Middle frontal gyrus (tissue), 1 donor: Measurements from ENCODE around the gene ITPA.

Source experiments
- DNase-seq: peaks from one replicate; pipeline ENCODE4 v3.0.0-alpha.2; 2015; ENCODE audit warnings: low spot score; ENCODE audit errors: extremely low spot score

The ITPA gene

DNA sequence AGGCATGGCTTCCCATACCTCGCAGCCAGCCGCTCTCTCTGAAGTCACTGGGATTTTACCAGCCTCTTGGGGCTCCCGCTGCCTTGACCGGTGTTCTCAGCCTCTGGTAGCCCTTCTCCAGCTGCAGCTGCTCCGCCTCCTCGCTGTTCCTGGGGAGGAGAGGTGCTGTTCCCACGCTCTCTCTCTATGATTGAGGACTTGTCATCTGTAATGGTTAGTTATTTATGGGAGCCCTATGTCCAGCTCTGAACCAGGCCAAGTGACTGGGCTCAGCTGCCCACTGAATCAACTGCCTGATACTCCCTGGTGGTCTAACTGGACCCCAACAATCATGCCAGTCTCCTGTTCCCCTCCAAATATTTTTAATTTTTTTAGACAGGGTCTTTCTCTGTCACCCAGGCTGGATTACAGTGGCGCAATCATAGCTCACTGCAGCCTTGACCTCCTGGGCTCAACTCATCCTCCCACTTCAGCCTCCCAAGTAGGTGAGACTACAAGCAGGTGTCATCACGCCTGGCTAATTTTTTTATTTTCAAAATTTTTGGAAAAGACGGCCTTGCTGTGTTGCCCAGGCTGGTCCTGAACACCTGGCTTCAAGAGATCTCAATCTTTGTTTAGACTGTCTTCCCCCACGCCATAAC lies 34.5 kb downstream of the ITPA start:
- DNase-seq = no peak

GRCh38 chr20:3244613-3245012 lies 35.3 kb downstream of the ITPA start:
- no peak for DNase-seq

DNA sequence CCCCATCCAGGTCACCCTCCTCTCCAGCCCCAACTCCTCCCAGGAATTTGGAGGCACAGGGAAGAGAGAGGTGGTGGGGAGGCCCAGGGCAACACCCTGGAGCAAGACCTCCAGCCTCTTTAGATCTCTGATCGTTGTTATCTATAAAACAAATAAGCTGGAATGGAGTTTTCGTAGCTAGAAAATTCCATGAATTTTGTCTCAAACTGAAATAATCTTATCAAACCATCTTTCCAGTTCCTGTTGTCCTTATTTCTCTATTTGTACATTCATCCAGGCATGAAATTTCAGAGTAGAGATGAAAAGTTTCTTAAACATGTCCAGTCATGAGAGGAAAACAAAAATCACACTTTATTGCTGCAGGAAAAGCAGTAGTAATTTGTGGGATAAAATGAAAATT lies 35.9 kb downstream of the ITPA start:
- DNase-seq = no peak

DNA sequence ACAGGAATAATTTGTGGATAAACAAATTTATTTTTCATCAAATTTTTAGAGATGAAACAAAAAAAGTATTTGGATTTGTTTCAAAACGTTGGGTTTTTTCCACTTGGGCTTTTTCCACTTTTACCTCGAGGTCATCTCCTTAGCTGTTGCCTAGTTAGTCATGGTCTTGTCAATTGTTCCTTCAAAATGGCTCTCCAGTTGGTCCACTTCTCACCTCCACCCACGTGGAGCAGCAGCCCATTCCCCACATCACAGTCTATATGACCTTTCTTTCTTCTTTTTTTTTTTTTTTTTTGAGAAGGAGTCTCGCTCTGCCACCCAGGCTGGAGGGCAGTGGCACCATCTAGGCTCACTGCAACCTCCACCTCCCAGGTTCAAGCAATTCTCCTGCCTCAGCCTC lies 36.4 kb downstream of the ITPA start:
- no peak for DNase-seq

GRCh38 chr20:3246682-3247081 lies 37.4 kb downstream of the ITPA start:
- no peak for DNase-seq

DNA sequence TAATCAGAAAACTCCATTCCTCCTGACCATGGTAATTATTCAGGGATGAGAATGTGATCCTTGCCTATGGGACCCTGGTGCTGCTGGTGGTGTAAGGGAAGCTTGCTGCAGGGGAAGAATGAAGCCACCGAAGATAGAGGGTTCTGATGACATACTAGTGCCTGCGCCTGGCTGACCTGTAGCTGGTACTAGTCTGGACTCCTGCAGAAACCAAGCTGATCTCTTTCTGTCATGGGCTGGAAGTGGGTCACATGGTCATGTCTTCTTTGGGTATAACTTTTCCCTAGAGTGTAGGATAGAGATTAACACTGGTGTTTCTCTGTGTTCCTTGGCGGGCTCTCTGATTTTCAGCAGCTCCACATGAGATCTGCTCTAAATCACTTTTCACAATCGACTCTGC lies 38.3 kb downstream of the ITPA start:
- DNase-seq = no peak

GRCh38 chr20:3248167-3248992 lies 39.1 kb downstream of the ITPA start:
- DNase-seq = no peak

GRCh38 chr20:3248993-3249347 lies 39.7 kb downstream of the ITPA start:
- no peak for DNase-seq

DNA sequence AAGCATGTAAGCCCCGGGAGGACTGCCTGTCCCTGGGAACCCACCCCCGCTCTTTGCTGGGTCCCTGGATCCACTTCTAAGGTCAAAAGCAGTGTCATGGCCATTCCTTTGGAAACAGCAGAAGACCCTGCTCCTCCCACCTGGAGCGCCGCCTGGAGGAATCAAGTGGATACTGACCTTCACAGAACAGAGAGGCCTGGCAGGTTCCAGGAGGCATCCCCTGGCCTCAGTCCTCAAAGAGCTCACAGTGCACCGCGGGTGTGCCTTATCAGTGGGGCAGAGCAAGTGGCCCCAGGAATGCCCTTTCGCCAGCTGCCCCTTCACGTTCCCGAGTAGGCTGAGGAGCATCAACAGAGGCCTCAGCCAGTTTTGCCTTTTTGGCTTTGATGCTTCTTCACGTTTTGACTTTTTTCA lies 40.8 kb downstream of the ITPA start:
- no peak for DNase-seq

DNA sequence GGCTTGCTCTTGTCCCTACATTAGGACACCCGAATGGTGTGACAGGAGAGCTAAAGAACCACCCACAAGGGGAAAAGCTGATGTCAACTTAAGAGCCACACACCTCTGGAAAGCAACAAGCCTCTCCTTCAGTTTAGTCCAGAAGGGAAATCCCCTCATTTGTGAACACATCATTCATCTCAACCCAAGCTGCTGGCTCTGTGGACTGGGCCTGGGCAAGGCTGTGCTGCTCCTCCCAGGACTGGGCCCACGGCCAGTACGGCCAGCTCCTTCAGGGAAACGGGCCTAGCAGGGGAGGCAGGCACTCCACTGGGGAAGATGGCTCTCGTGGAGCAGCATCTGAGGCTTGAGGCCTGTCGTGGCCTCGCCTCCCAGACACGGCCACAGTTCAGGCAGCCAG lies 42.5 kb downstream of the ITPA start:
- DNase-seq = peak; percentile 6

DNA sequence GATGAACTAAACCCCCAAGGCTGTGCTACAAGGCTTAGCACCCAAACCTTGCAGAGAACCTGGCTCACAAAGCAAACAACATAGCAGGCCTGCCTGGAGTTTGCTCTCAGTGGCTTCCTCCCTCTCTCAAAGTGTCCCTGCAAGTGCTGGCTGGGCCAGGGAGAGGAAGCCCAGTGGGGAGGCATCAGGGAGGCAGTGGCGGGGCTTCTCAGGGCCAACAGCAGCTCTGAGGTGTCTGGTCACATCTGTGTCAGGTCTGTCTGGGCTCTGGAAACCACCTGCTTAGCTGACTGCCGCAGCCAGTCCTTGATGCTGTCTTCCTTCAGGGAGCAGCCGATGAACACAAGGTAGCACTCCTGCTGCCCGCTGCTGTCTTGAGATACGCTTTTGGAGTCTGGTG lies 46.4 kb downstream of the ITPA start:
- DNase-seq = no peak

DNA sequence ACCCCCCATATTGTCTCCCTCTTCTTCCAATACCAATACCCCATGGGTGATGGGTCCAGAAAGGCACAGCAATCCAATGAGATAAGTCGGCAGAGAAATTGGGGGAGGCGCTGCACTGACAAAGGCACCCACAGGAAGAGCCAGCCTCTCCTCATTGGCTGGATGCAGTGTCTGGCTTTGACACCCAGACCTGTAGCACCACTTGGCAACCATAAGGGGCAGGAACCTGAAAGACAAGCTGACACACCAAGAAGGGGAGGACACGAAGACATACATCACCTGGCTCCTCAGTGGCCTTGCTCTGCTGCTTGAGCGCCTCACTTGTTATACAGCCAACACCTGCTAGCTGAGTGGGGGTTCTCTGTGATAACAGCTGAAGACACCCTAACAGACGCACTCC lies 49.1 kb downstream of the ITPA start:
- no peak for DNase-seq

DNA sequence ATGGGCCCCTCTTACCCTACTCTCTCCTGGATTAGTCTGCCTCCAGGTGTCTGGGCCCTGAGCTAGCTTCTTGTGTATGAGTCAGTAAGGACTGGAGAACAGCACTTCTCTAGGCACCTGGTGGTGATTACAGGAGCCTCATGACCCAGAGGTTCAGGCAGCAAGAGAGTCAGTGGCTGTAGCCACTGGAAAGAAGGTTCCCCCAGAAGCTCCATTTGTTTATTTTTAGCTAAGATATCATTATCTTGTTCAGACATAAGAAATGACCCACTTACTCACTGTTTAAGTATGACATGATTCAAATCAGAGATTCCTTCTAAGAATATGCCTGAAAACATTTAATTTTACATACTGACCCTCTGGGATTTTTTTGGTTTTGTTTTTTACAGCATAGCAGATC lies 53.3 kb downstream of the ITPA start:
- DNase-seq = no peak

GRCh38 chr20:3270051-3270450 lies 60.8 kb downstream of the ITPA start:
- no peak for DNase-seq

GRCh38 chr20:3273371-3273770 lies 64.1 kb downstream of the ITPA start:
- no peak for DNase-seq
